Spleen (tissue), 11 donors: ENCODE data around the gene ID2. TPM values are rescaled to one million over a fixed set of nuclear protein-coding genes. Genes with fewer than 3 reads are reported as not detected.

Source experiments
- DNase-seq: peaks from one replicate; pipeline ENCODE4 v3.0.0-alpha.2; 2020
- H3K27ac ChIP-seq, 8 donors: fragments of 200-600 bp; sonication (generic) in 7 of 8; 1 replicate in 4 of 8; 2 replicates in 4 of 8; pipeline versions ENCODE4 v1.5.0 to v1.8.0; 2016 to 2021; ENCODE audit warnings: inconsistent platforms in 4 of 8, mild to moderate bottlenecking in 4 of 8, moderate library complexity in 1 of 8
- H3K27me3 ChIP-seq, 7 donors: fragments of 200-600 bp; sonication (generic) in 6 of 7; replicated peaks in 1 of 7; 1 replicate in 4 of 7; 2 replicates in 3 of 7; pipeline versions ENCODE4 v1.5.0 to v1.8.0; 2016 to 2021; ENCODE audit warnings: inconsistent platforms in 3 of 7, mild to moderate bottlenecking in 1 of 7
- H3K36me3 ChIP-seq, 6 donors: fragments of 200-600 bp; sonication (generic) in 5 of 6; 1 replicate in 4 of 6; 2 replicates in 2 of 6; pipeline versions ENCODE4 v1.5.0 to v1.8.0; 2016 to 2021; ENCODE audit warnings: inconsistent platforms in 2 of 6
- H3K4me1 ChIP-seq, 6 donors: fragments of 200-600 bp; sonication (generic) in 5 of 6; 1 replicate in 3 of 6; 2 replicates in 3 of 6; pipeline versions ENCODE4 v1.5.0 to v1.8.0; 2016 to 2021; ENCODE audit warnings: inconsistent platforms in 3 of 6
- H3K4me3 ChIP-seq, 8 donors: fragments of 200-600 bp; sonication (generic) in 7 of 8; 1 replicate in 4 of 8; 2 replicates in 4 of 8; pipeline versions ENCODE4 v1.5.0 to v1.8.0; 2016 to 2021; ENCODE audit warnings: inconsistent platforms in 4 of 8, mild to moderate bottlenecking in 4 of 8, moderate library complexity in 2 of 8
- H3K9me3 ChIP-seq, 8 donors: fragments of 200-600 bp; sonication (generic) in 7 of 8; 1 replicate in 4 of 8; 2 replicates in 4 of 8; pipeline versions ENCODE4 v1.5.0 to v1.8.0; 2016 to 2021; ENCODE audit warnings: inconsistent platforms in 4 of 8
- CTCF ChIP-seq, 11 experiments: fragments of 200-600 bp in 7 of 11; fragments of 450-650 bp in 4 of 11; sonication (generic) in 4 of 11; IDR thresholded peaks in 8 of 11; conservative IDR thresholded peaks in 3 of 11; 1 replicate in 7 of 11; 2 replicates in 4 of 11; pipeline versions ENCODE4 v1.4.0 to v1.8.0; 2016 to 2021; ENCODE audit warnings: antibody characterized with exemption in 11 of 11, inconsistent platforms in 4 of 11, mild to moderate bottlenecking in 1 of 11
- POLR2A ChIP-seq, 3 donors: fragments of 450-650 bp; IDR thresholded peaks; one replicate each; pipeline ENCODE4 v1.5.1; 2017; ENCODE audit warnings: antibody characterized with exemption in 3 of 3, mild to moderate bottlenecking in 1 of 3
- POLR2AphosphoS5 ChIP-seq, 3 donors: sonication (generic); formaldehyde crosslinking; IDR thresholded peaks; one replicate each; pipeline ENCODE4 v1.5.1; 2017; ENCODE audit warnings: antibody characterized with exemption in 3 of 3
- WGBS, 5 donors: extraction: QIAGEN DNeasy Blood & Tissue Kit in 3 of 5; methylation state at CpG; one replicate each; pipeline versions ENCODE4 v1.1.5 to v1.1.7; 2013 to 2018; 5-methylcytosine and 5-hydroxymethylcytosine counted together
- intact Hi-C: fragments of 100-400 bp; cut with DNase I; formaldehyde crosslinking; loops from one replicate; pipeline ENCODE4 v1.15.0; 2023; ENCODE audit warnings: low total_unique reads
- polyA plus RNA-seq, 3 donors: library from polyadenylated mRNA; stranded (reverse); fragments of 200-250 nt; gene quantifications; one replicate each; pipeline ENCODE4 v1.2.1, GENCODE V29; 2013
- total RNA-seq, 7 donors: library from RNA; depleted of rRNA in 3 of 7; stranded (reverse); fragments of >200 nt in 3 of 7; fragmentation: NEBNext Ultra II Directional in 4 of 7; extraction: Animal tissue kit (Norgen Biotek cat#: 25700) in 4 of 7; gene quantifications; one replicate each; pipeline versions ENCODE4 v1.1.0 to v1.2.1, GENCODE V29; 2016 to 2021
- donor health status: healthy with polysubstance abuse.
- donor health status: DM: no; HTN: no; CAD: no; lungs with moderate emphysema.
- donor health status: DM: no; HTN: no; CAD: no.
- donor health status: Bipolar disorder and iron deficiency.
- donor health status: healthy.
- donor health status: DM: no; HTN: no; CAD: no.
- donor health status: DM: yes; HTN: yes; CAD: no.

ID2 gene
- total and polyA plus RNA-seq, 10 donors = 42.8 to 343 (median 90.1) TPM

GRCh38 chr2:8656160-8656641, 25.7 kb upstream of the ID2 start:
- Histone ChIP-seq H3K4me1 (peaks cover 0 to 26% (median 8%) of the 10 kb centered on the region in 6 donors), H3K27me3 (peaks cover 0 to 22% (median 0%) of the 10 kb centered on the region in 7 donors), H3K4me3 (no peak overlapping the region), H3K27ac (no peak overlapping the region), H3K9me3 (no peaks in the 10 kb centered on the region), H3K36me3 (no peaks in the 10 kb centered on the region)
- WGBS, 5 donors = 93 to 99% (median 95%) methylated on average over 5 of the region's 5 CpGs
- intact Hi-C loops = no loop called here
- no peak for TF ChIP-seq CTCF (IDR thresholded peaks at IDR 0.05 in 8 of 11, conservative IDR thresholded peaks at IDR 0.05 in 3 of 11)
- TF ChIP-seq POLR2AphosphoS5 (IDR thresholded peaks at IDR 0.05) = no peak
- no peak for TF ChIP-seq POLR2A (IDR thresholded peaks at IDR 0.05)
- no peak for DNase-seq

GRCh38 chr2:8656811-8657210, 25.0 kb upstream of the ID2 start:
- TF ChIP-seq POLR2AphosphoS5 (IDR thresholded peaks at IDR 0.05) = no peak
- Histone ChIP-seq H3K4me1 (peaks cover 0 to 26% (median 8%) of the 10 kb centered on the region in 6 donors), H3K9me3 (no peaks in the 10 kb centered on the region), H3K27me3 (peaks cover 0 to 22% (median 0%) of the 10 kb centered on the region in 7 donors), H3K4me3 (no peak overlapping the region), H3K36me3 (no peaks in the 10 kb centered on the region), H3K27ac (no peak overlapping the region)
- intact Hi-C loops = no loop called here
- 52 to 66% (median 62%) methylated on average over 4 of the region's 4 CpGs for WGBS, 5 donors
- DNase-seq = no peak

- no peaks in the 10 kb centered on the region for H3K36me3 ChIP-seq
- H3K9me3 ChIP-seq = no peaks in the 10 kb centered on the region
- no peak overlapping the region for H3K27ac ChIP-seq
- WGBS, 5 donors = 49 to 64% (median 55%) methylated on average over 10 to 17 of the region's 17 CpGs
- TF ChIP-seq POLR2A (IDR thresholded peaks at IDR 0.05) (no peak), POLR2AphosphoS5 (IDR thresholded peaks at IDR 0.05) (no peak), CTCF (IDR thresholded peaks at IDR 0.05 in 8 of 11, conservative IDR thresholded peaks at IDR 0.05 in 3 of 11) (no peak)
- H3K4me3 ChIP-seq = no peak overlapping the region
- H3K4me1 ChIP-seq = peaks cover 0 to 26% (median 8%) of the 10 kb centered on the region in 6 donors
- H3K27me3 ChIP-seq = peaks cover 0 to 22% (median 0%) of the 10 kb centered on the region in 7 donors
- peak; percentile 64 for DNase-seq
- intact Hi-C loops = no loop called here
Measured at GRCh38 chr2:8657423-8658062, 24.3 kb upstream of the ID2 start.

- TF ChIP-seq POLR2A (IDR thresholded peaks at IDR 0.05) = no peak
- TF ChIP-seq CTCF (IDR thresholded peaks at IDR 0.05 in 8 of 11, conservative IDR thresholded peaks at IDR 0.05 in 3 of 11) = no peak
- TF ChIP-seq POLR2AphosphoS5 (IDR thresholded peaks at IDR 0.05) = no peak
- DNase-seq = no peak
- Histone ChIP-seq H3K4me1 (peaks cover 0 to 26% (median 8%) of the 10 kb centered on the region in 6 donors), H3K27me3 (peaks cover 0 to 22% (median 0%) of the 10 kb centered on the region in 7 donors), H3K36me3 (no peaks in the 10 kb centered on the region), H3K4me3 (no peak overlapping the region), H3K27ac (no peak overlapping the region), H3K9me3 (no peaks in the 10 kb centered on the region)
- intact Hi-C loops = no loop called here
- WGBS, 5 donors = 86 to 94% (median 90%) methylated on average over 22 of the region's 22 CpGs
Measured at GRCh38 chr2:8658064-8658862, 23.6 kb upstream of the ID2 start.
